GM12878 (cell line): ENCODE results near the gene JAML. TPM values are rescaled to one million over a fixed set of nuclear protein-coding genes. Genes with fewer than 3 reads are reported as not detected.

Source experiments
- ATAC-seq: fragments of 200-7000 bp; cut with Tn5 transposase; 3 replicates; pipeline ENCODE4 v1.9.1; 2020; ENCODE audit warnings: mild to moderate bottlenecking, moderate library complexity
- BruUV-seq: library from RNA; stranded (reverse); fragments of 400-500 nt; replicated peaks from 2 replicates; lab custom pipeline; 2021; lab: Mats Ljungman, UMichigan
- CTCF ChIA-PET: fragments of 300-600 bp; sonication (Branson Sonifier 250); formaldehyde crosslinking; extraction: SDS; loops from one replicate; lab custom pipeline; 2021; ENCODE audit warnings: inconsistent platforms; lab: Yijun Ruan, JAX
- POLR2A ChIA-PET: fragments of 350-600 bp; formaldehyde crosslinking; extraction: SDS; loops from one replicate; lab custom pipeline; 2021; ENCODE audit warnings: inconsistent platforms; lab: Charles Lee
- RAD21 ChIA-PET: fragments of 300-600 bp; sonication (Branson Sonifier 250); formaldehyde crosslinking; loops from one replicate; lab custom pipeline; 2023; ENCODE audit warnings: antibody characterized with exemption; ENCODE audit not compliant: unreplicated experiment; lab: Charles Lee
- SMC1A ChIA-PET: fragments of 300-600 bp; sonication (Branson Sonifier 250); formaldehyde crosslinking; loops from one replicate; lab custom pipeline; 2023; ENCODE audit not compliant: unreplicated experiment, uncharacterized antibody; lab: Charles Lee
- DNase-seq: peaks from one replicate; pipeline ENCODE4 v3.0.0-alpha.2; 2011; ENCODE audit warnings: low read depth, low spot score
- FAIRE-seq: peaks from 3 replicates; lab custom pipeline; 2011; peaks lifted over from hg19 to GRCh38; lab: Jason Lieb, UNC
- H2AFZ ChIP-seq: 2 replicates; pipeline ENCODE4 v1.6.0; 2011; ENCODE audit warnings: low read depth, low read length, control low read depth; ENCODE audit not compliant: control insufficient read depth
- H3K27ac ChIP-seq: 2 replicates; pipeline ENCODE4 v1.5.1; 2011; ENCODE audit warnings: control low read depth; ENCODE audit not compliant: control insufficient read depth, insufficient read depth
- H3K27me3 ChIP-seq, 2 experiments: replicated peaks in 1 of 2; 2 replicates each; pipeline versions ENCODE4 v1.6.0 to v1.6.1; 2011; ENCODE audit warnings: low read length in 1 of 2; ENCODE audit not compliant: control insufficient read depth in 2 of 2, insufficient read depth in 2 of 2
- H3K36me3 ChIP-seq, 2 experiments: 2 replicates each; pipeline ENCODE4 v1.5.1; 2011; ENCODE audit warnings: low read length in 1 of 2; ENCODE audit not compliant: control insufficient read depth in 2 of 2, insufficient read depth in 2 of 2
- H3K4me1 ChIP-seq: 2 replicates; pipeline ENCODE4 v1.6.1; 2011; ENCODE audit warnings: mild to moderate bottlenecking, low read length, moderate library complexity, mixed read lengths; ENCODE audit not compliant: control insufficient read depth, insufficient read depth
- H3K4me2 ChIP-seq: 2 replicates; pipeline ENCODE4 v1.6.0; 2011; ENCODE audit warnings: control low read depth; ENCODE audit not compliant: control insufficient read depth, insufficient read depth
- H3K4me3 ChIP-seq: fragments of 200-600 bp; sonication (generic); 2 replicates; pipeline ENCODE4 v1.5.1; 2016
- H3K79me2 ChIP-seq: 2 replicates; pipeline ENCODE4 v1.6.0; 2011; ENCODE audit warnings: low read length; ENCODE audit not compliant: control insufficient read depth, insufficient read depth
- H3K9ac ChIP-seq: 2 replicates; pipeline ENCODE4 v1.8.0; 2011; ENCODE audit warnings: low read length, control low read depth, mixed read lengths; ENCODE audit not compliant: control insufficient read depth, insufficient read depth
- H3K9me3 ChIP-seq: replicated peaks from 3 replicates; pipeline ENCODE4 v1.5.1; 2011; ENCODE audit warnings: mild to moderate bottlenecking, low read length; ENCODE audit not compliant: control insufficient read depth, insufficient read depth
- H4K20me1 ChIP-seq: 2 replicates; pipeline ENCODE4 v1.6.0; 2011; ENCODE audit not compliant: control insufficient read depth, insufficient read depth
- EED ChIP-seq: sonication (generic); IDR thresholded peaks from 2 replicates; pipeline ENCODE4 v1.6.1; 2016; ENCODE audit warnings: antibody characterized with exemption, low read depth
- HSF1 ChIP-seq: fragments of 150-350 bp; IDR thresholded peaks from 2 replicates; pipeline ENCODE4 v1.6.1; 2014; ENCODE audit warnings: mild to moderate bottlenecking, low read depth, low read length
- MYC ChIP-seq: IDR thresholded peaks from 2 replicates; pipeline ENCODE4 v1.6.1; 2011; ENCODE audit warnings: mild to moderate bottlenecking, low read length, moderate library complexity, inconsistent platforms; ENCODE audit not compliant: insufficient read depth, insufficient replicate concordance, insufficient read length, severe bottlenecking
- NKRF ChIP-seq: fragments of 450-650 bp; conservative IDR thresholded peaks from 2 replicates; pipeline ENCODE4 v1.6.1; 2017; ENCODE audit warnings: mild to moderate bottlenecking, moderate library complexity
- NR2C1 ChIP-seq: fragments of 450-650 bp; IDR thresholded peaks from 2 replicates; pipeline ENCODE4 v1.6.1; 2017; ENCODE audit warnings: antibody characterized with exemption, mild to moderate bottlenecking, moderate library complexity
- NRF1 ChIP-seq: conservative IDR thresholded peaks from 2 replicates; pipeline ENCODE4 v1.6.1; 2011; ENCODE audit warnings: mild to moderate bottlenecking, low read depth, low read length, improper control_type of control experiment
- POU2F2 ChIP-seq: IDR thresholded peaks from 3 replicates; pipeline ENCODE4 v1.6.1; 2011; ENCODE audit warnings: low read depth, mild to moderate bottlenecking, low read length, borderline replicate concordance
- SP1 ChIP-seq: IDR thresholded peaks from one replicate; pipeline ENCODE4 v1.6.1; 2011; ENCODE audit warnings: low read depth, low read length
- USF1 ChIP-seq: IDR thresholded peaks from 2 replicates; pipeline ENCODE4 v1.6.1; 2011; ENCODE audit warnings: borderline replicate concordance, low read depth, mild to moderate bottlenecking, moderate library complexity, mixed read lengths, low read length; ENCODE audit not compliant: insufficient read depth; ENCODE audit errors: extremely low read length
- WGBS: methylation state at CpG from one replicate; pipeline ENCODE4 v1.1.6; 2016; ENCODE audit warnings: low lambda C conversion rate; ENCODE audit not compliant: insufficient replicate concordance, insufficient coverage; ENCODE audit errors: missing lambda C conversion rate; 5-methylcytosine and 5-hydroxymethylcytosine counted together
- in situ Hi-C: fragments of 300-500 bp; cut with MboI; formaldehyde crosslinking; loops from 9 replicates; pipeline ENCODE4 v1.14.3; 2018; ENCODE audit warnings: mixed read lengths
- intact Hi-C: fragments of 100-400 bp; cut with micrococcal nuclease; formaldehyde crosslinking; loops from one replicate; pipeline ENCODE4 v1.14.2; 2022; ENCODE audit not compliant: unreplicated experiment
- polyA plus RNA-seq, 11 experiments: library from polyadenylated mRNA; depleted of rRNA in 4 of 11; unstranded in 6 of 11; stranded (reverse) in 5 of 11; fragments of >200 nt; fragmentation: Nextera tagmentation in 4 of 11; fragmentation: Illumina TruSeq in 1 of 11; extraction: Ambion mirVana in 4 of 11; extraction: Trizol in 1 of 11; gene quantifications; 1 replicate in 1 of 11; 2 replicates in 10 of 11; pipeline versions ENCODE4 v1.2.1 to v1.2.3, GENCODE V29; 2011 to 2016; ENCODE audit warnings: inconsistent platforms in 2 of 11, missing spikeins in 2 of 11, low read depth in 1 of 11
- total RNA-seq, 4 experiments: library from RNA; depleted of rRNA in 3 of 4; stranded (reverse); fragments of >200 nt in 3 of 4; fragmentation: Illumina TruSeq in 1 of 4; extraction: Trizol in 1 of 4; gene quantifications; 2 replicates each; pipeline versions ENCODE4 v1.2.1 to v1.2.3, GENCODE V29; 2013 to 2021
- TF ChIP-seq, protein P1 (sequence below): fragments of 450-650 bp; IDR thresholded peaks from 2 replicates; pipeline ENCODE4 v1.6.1; 2016; ENCODE audit warnings: mild to moderate bottlenecking
- TF ChIP-seq, protein P2 (sequence below): IDR thresholded peaks from 2 replicates; pipeline ENCODE4 v1.6.1; 2011; ENCODE audit warnings: low read depth, mild to moderate bottlenecking, low read length, moderate library complexity, borderline replicate concordance; ENCODE audit errors: extremely low read depth

Gene JAML
- total and polyA plus RNA-seq, 10 of the 15 experiments (the other 5 are each of a cell fraction or from before 2014, with no cell fraction given): 0.60 to 8.1 (median 3.5) TPM

- no peak overlapping the region for H3K27ac ChIP-seq
- no peak overlapping the region for H3K4me2 ChIP-seq
- TF ChIP-seq MYC: no peak
- no peak for TF ChIP-seq EED
- TF ChIP-seq NRF1: no peak
- TF ChIP-seq NR2C1: no peak
- no peak for TF ChIP-seq USF1
- TF ChIP-seq, protein P1, sequence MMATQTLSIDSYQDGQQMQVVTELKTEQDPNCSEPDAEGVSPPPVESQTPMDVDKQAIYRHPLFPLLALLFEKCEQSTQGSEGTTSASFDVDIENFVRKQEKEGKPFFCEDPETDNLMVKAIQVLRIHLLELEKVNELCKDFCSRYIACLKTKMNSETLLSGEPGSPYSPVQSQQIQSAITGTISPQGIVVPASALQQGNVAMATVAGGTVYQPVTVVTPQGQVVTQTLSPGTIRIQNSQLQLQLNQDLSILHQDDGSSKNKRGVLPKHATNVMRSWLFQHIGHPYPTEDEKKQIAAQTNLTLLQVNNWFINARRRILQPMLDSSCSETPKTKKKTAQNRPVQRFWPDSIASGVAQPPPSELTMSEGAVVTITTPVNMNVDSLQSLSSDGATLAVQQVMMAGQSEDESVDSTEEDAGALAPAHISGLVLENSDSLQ: no peak
- TF ChIP-seq HSF1: no peak
- TF ChIP-seq NKRF: no peak
- no peak for TF ChIP-seq POU2F2
- TF ChIP-seq, protein P2, sequence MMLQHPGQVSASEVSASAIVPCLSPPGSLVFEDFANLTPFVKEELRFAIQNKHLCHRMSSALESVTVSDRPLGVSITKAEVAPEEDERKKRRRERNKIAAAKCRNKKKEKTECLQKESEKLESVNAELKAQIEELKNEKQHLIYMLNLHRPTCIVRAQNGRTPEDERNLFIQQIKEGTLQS: no peak
- TF ChIP-seq SP1: no peak
- H3K4me1 ChIP-seq: peaks cover 6% of the 10 kb centered on the region; the same call in 1 of the 2 replicates
- no peak overlapping the region for H3K4me3 ChIP-seq
- H3K9ac ChIP-seq: no peak overlapping the region
- intact Hi-C loops (no loop called here), in situ Hi-C loops (no loop called here)
- RAD21 ChIA-PET: interaction anchor here (2.1 kb wide), 1 partner anchor 9 kb away, joined by 8 read pairs; no protein-coding TSS in a partner anchor
- no peaks in the 10 kb centered on the region; a peak in 1 of 4 replicates for H3K36me3 ChIP-seq
- SMC1A ChIA-PET: interaction anchor here (1.0 to 1.5 kb wide), 3 partner anchors 10 to 85 kb away, joined by 3 to 6 read pairs (median 3); no protein-coding TSS in a partner anchor
- CTCF ChIA-PET: interaction anchor here (1.0 kb wide), 2 partner anchors 7 to 10 kb away, joined by 4 to 5 read pairs; no protein-coding TSS in a partner anchor
- 66% methylated on average over 9 of the region's 9 CpGs for WGBS
- no peaks in the 10 kb centered on the region for H4K20me1 ChIP-seq
- BruUV-seq: no TSS peak
- FAIRE-seq (no peak), DNase-seq (no peak), ATAC-seq (no peak)
- H3K27me3 ChIP-seq: no peaks in the 10 kb centered on the region
- H3K9me3 ChIP-seq: no peaks in the 10 kb centered on the region; the same call in 2 of the 3 replicates
- H2AFZ ChIP-seq: no peak overlapping the region
- POLR2A ChIA-PET: no interaction called here
- no peaks in the 10 kb centered on the region for H3K79me2 ChIP-seq
Measured at GRCh38 chr11:118205606-118206378, 19.0 kb downstream of the JAML start.
